AG09319 (cell line): Measurements from ENCODE around the gene FLAD1.

Source experiments
- DNase-seq: peaks from one replicate; pipeline ENCODE4 v3.0.0-alpha.2; 2010; ENCODE audit warnings: low read depth; ENCODE audit errors: extremely low read depth
- TF ChIP-seq, protein P1 (sequence below): IDR thresholded peaks from 2 replicates; pipeline ENCODE4 v1.5.1; 2011; ENCODE audit warnings: low read depth, mild to moderate bottlenecking, inconsistent platforms, low read length, moderate library complexity

Gene FLAD1

GRCh38 chr1:154970631-154971340, 12.4 kb upstream of the FLAD1 start, which contains the start of gene SHC1:
Gene SHC1, minus strand, starts transcription at chr1:154970747. Its CDS starts 221 bp downstream, at chr1:154970526.
- DNase-seq, result peak; percentile 87
- TF ChIP-seq, protein P1, sequence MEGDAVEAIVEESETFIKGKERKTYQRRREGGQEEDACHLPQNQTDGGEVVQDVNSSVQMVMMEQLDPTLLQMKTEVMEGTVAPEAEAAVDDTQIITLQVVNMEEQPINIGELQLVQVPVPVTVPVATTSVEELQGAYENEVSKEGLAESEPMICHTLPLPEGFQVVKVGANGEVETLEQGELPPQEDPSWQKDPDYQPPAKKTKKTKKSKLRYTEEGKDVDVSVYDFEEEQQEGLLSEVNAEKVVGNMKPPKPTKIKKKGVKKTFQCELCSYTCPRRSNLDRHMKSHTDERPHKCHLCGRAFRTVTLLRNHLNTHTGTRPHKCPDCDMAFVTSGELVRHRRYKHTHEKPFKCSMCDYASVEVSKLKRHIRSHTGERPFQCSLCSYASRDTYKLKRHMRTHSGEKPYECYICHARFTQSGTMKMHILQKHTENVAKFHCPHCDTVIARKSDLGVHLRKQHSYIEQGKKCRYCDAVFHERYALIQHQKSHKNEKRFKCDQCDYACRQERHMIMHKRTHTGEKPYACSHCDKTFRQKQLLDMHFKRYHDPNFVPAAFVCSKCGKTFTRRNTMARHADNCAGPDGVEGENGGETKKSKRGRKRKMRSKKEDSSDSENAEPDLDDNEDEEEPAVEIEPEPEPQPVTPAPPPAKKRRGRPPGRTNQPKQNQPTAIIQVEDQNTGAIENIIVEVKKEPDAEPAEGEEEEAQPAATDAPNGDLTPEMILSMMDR, result no peak

DNA sequence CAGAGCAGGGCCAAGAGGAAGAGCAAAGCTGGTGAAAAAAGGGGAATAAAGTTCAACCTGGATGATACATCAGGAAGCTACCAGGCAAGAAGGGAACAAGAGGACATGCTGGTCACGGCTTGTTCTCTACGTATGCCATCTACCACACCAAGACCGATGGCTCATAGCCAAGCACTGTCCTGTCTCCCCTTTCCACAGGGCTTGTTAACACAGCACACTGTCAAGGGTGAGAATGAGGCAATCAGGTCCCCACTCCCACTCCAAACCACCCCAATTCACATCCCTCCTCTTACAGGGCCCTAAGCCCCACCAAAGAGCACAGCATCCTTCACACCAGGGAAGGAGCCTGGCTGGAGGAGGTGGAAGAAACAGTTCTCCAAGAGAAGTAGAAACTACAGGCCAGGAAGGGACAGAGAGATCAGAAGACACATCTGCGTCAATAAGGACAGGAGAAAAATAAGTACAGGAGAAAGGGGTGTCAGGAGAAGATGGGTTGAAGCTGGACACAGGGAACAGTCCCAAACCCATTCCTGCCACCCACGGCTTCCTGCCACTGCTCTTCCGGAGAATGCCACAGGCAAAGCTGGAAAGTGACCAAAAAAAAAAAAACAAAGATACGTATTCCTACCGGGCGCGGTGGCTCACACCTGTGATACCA, 11.7 kb upstream of the FLAD1 start:
- TF ChIP-seq, protein P1, result no peak
- DNase-seq, result no peak

DNA sequence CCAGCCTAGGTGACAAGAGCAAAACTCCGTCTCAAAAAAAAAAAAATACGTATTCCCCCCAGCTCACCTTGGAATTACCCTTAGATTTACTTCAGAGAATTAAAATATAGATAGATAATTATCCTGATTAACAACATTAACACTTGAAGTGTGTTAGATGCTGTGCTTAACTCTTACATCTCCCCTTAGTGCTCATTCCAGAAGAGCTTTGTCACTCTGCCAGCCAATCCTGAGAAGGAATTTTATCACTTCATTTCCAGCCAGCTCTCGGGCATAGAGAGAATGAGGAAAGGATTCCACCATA, 11.0 kb upstream of the FLAD1 start:
- TF ChIP-seq, protein P1, result no peak
- DNase-seq, result no peak

- TF ChIP-seq, protein P1, result no peak
- peak; percentile 89 for DNase-seq
Measured at GRCh38 chr1:154972517-154973343, 10.4 kb upstream of the FLAD1 start.

GRCh38 chr1:154973344-154974101, 9.6 kb upstream of the FLAD1 start:
- peak; percentile 96 for DNase-seq
- TF ChIP-seq, protein P1, result peak; percentile 23

DNA sequence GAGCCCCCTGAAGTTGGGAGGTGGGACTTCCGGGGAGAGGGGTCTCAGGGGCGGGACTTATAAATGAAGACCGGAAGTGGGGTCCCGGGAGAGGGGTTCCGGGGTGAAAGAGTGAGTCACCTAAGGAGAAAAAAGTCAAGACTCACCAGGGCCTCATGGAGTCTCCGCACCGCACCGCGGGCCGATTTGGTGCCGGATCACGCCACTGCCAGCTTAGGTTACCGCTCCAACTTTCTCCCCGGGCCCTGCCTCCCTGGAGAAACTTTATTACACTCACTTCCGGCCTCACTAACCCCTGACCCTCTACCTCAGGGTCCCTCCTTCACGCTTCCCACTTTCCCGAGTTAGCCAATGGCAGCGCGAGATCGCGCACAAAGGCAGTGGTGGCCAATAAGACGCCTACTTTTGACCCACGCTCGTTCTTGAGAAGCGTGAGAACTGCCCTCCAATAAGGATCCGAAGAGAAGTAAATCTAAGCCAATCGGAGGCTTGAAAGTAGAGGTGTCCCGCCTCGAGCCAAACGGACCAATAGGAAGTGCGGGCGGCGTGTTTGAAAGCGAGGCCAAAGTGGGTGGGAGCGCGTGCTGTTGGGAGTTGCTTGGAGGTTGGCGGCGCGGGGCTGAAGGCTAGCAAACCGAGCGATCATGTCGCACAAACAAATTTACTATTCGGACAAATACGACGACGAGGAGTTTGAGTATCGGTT, 8.9 kb upstream of the FLAD1 start, which contains the start of gene CKS1B:
Gene CKS1B (plus strand): TSS at position 580 of the 706 bp plus-strand sequence. CDS start 65 bp downstream, at position 645.
- TF ChIP-seq, protein P1, result no peak
- DNase-seq, result peak; percentile 100
